Activated T-helper 2 cell treated with anti-CD3 and anti-CD28 coated beads, Interferon-gamma antibody, Interleukin-2, Interleukin-4, amounts not matched to agents 10 μg/mL and 5 μg/mL and 100 μg/mL, durations not matched to agents 14 hours and 24 hours and 36 hours (primary cell): ENCODE measurements around the gene ZNF511. TPM values are rescaled to one million over a fixed set of nuclear protein-coding genes. Genes with fewer than 3 reads are reported as not detected.
"Not testable (repeated sequence)": the region's sequence is repeated elsewhere in the genome, so short reads cannot be mapped to it uniquely, and the experiment has no call there.

ENCODE experiments used
- DNase-seq: peaks from one replicate; pipeline ENCODE4 v3.0.0; 2021; ENCODE audit warnings: low spot score
- H3K27ac Mint-ChIP-seq: one replicate; pipeline ENCODE4 v1.8.0; 2021; ENCODE audit warnings: mixed read lengths
- H3K27me3 Mint-ChIP-seq: one replicate; pipeline ENCODE4 v1.8.0; 2021; ENCODE audit warnings: low read depth, mixed read lengths
- H3K36me3 Mint-ChIP-seq: one replicate; pipeline ENCODE4 v1.8.0; 2021; ENCODE audit warnings: low read depth, mixed read lengths
- H3K4me1 Mint-ChIP-seq: one replicate; pipeline ENCODE4 v1.8.0; 2021; ENCODE audit warnings: low read depth, mixed read lengths
- H3K4me3 Mint-ChIP-seq: one replicate; pipeline ENCODE4 v1.8.0; 2021; ENCODE audit warnings: low read depth, mild to moderate bottlenecking, moderate library complexity, mixed read lengths
- H3K9me3 Mint-ChIP-seq: one replicate; pipeline ENCODE4 v1.8.0; 2021; ENCODE audit warnings: mixed read lengths
- intact Hi-C: fragments of 100-400 bp; cut with micrococcal nuclease; formaldehyde crosslinking; loops from one replicate; pipeline ENCODE4 v1.15.1; 2023
- total RNA-seq: library from RNA; stranded (reverse); gene quantifications from 2 replicates; pipeline ENCODE4 v1.2.3, GENCODE V29; 2022

Gene ZNF511
- total RNA-seq, 1 donor from 2014 or later = 89.7 TPM

GRCh38 chr10:133315847-133316246 is 7.1 kb downstream of the ZNF511 start:
- no peak for DNase-seq
- Mint-ChIP-seq H3K9me3 (no peaks in the 10 kb centered on the region), H3K4me3 (no peak overlapping the region), H3K27me3 (peaks cover 9% of the 10 kb centered on the region), H3K4me1 (peaks cover 6% of the 10 kb centered on the region), H3K27ac (no peak overlapping the region), H3K36me3 (peaks cover 18% of the 10 kb centered on the region)
- intact Hi-C loops = no loop called here

- peaks cover 9% of the 10 kb centered on the region for H3K27me3 Mint-ChIP-seq
- intact Hi-C loops = no loop called here
- peaks cover 6% of the 10 kb centered on the region for H3K4me1 Mint-ChIP-seq
- DNase-seq = no peak
- H3K9me3 Mint-ChIP-seq = no peaks in the 10 kb centered on the region
- peaks cover 15% of the 10 kb centered on the region for H3K36me3 Mint-ChIP-seq
- no peak overlapping the region for H3K4me3 Mint-ChIP-seq
- H3K27ac Mint-ChIP-seq = no peak overlapping the region
Measured at GRCh38 chr10:133316266-133316665, 7.6 kb downstream of the ZNF511 start.

- Mint-ChIP-seq H3K4me3 (no peak overlapping the region), H3K4me1 (peaks cover 6% of the 10 kb centered on the region), H3K27ac (no peak overlapping the region), H3K9me3 (no peaks in the 10 kb centered on the region), H3K36me3 (peaks cover 11% of the 10 kb centered on the region), H3K27me3 (peaks cover 9% of the 10 kb centered on the region)
- no peak for DNase-seq
- intact Hi-C loops = no loop called here
Measured at GRCh38 chr10:133316732-133317131, 8.0 kb downstream of the ZNF511 start.

GRCh38 chr10:133318494-133319127 is 9.9 kb downstream of the ZNF511 start:
- peak; percentile 64 for DNase-seq
- Mint-ChIP-seq H3K27me3 (peaks cover 9% of the 10 kb centered on the region), H3K4me1 (peaks cover 6% of the 10 kb centered on the region), H3K9me3 (no peaks in the 10 kb centered on the region), H3K27ac (no peak overlapping the region), H3K36me3 (no peaks in the 10 kb centered on the region), H3K4me3 (peak overlapping the region; percentile 56)
- intact Hi-C loops = loop anchor here (1.0 kb wide), 1 partner anchor 174 kb away; no protein-coding TSS in a partner anchor

- H3K27ac Mint-ChIP-seq, intact Hi-C loops, H3K36me3 Mint-ChIP-seq, H3K9me3 Mint-ChIP-seq, DNase-seq, H3K4me3 Mint-ChIP-seq, H3K4me1 Mint-ChIP-seq: not testable (repeated sequence)
- H3K27me3 Mint-ChIP-seq = peaks cover 11% of the 10 kb centered on the region
Measured at GRCh38 chr10:133320852-133321422, 12.2 kb downstream of the ZNF511 start.

GRCh38 chr10:133322064-133322709 is 13.5 kb downstream of the ZNF511 start:
- H3K27me3 Mint-ChIP-seq = peaks cover 22% of the 10 kb centered on the region

GRCh38 chr10:133324198-133324792 is 15.6 kb downstream of the ZNF511 start:
- no peaks in the 10 kb centered on the region for H3K36me3 Mint-ChIP-seq
- H3K27ac Mint-ChIP-seq = no peak overlapping the region
- no peak overlapping the region for H3K4me3 Mint-ChIP-seq
- peak; percentile 56 for DNase-seq
- intact Hi-C loops = no loop called here
- H3K27me3 Mint-ChIP-seq = peaks cover 31% of the 10 kb centered on the region
- peaks cover under 1% of the 10 kb centered on the region for H3K4me1 Mint-ChIP-seq
- no peaks in the 10 kb centered on the region for H3K9me3 Mint-ChIP-seq

More at GRCh38 chr10:133322064-133322709, 13.5 kb downstream of the ZNF511 start:
- H3K4me3 Mint-ChIP-seq, DNase-seq, H3K27ac Mint-ChIP-seq, H3K9me3 Mint-ChIP-seq, H3K4me1 Mint-ChIP-seq, intact Hi-C loops, H3K36me3 Mint-ChIP-seq: not testable (repeated sequence)

- Mint-ChIP-seq H3K27ac (no peak overlapping the region), H3K4me3 (no peak overlapping the region), H3K4me1 (no peaks in the 10 kb centered on the region), H3K36me3 (no peaks in the 10 kb centered on the region), H3K27me3 (peaks cover 32% of the 10 kb centered on the region), H3K9me3 (no peaks in the 10 kb centered on the region)
- intact Hi-C loops = loop anchor here (5.0 kb wide), 2 partner anchors 67 to 197 kb away; partner anchors contain the start of gene MTG1
- DNase-seq = no peak
Measured at GRCh38 chr10:133324857-133325260, 16.1 kb downstream of the ZNF511 start.

- peak overlapping the region; percentile 57 for H3K4me3 Mint-ChIP-seq
- intact Hi-C loops = loop anchor here (5.0 kb wide), 2 partner anchors 67 to 197 kb away; partner anchors contain the start of gene MTG1
Measured at GRCh38 chr10:133325440-133326222, 16.9 kb downstream of the ZNF511 start.

GRCh38 chr10:133326223-133326551 is 17.5 kb downstream of the ZNF511 start:
- no peaks in the 10 kb centered on the region for H3K36me3 Mint-ChIP-seq
- H3K9me3 Mint-ChIP-seq = no peaks in the 10 kb centered on the region
- H3K27me3 Mint-ChIP-seq = peaks cover 37% of the 10 kb centered on the region
- no peak overlapping the region for H3K4me3 Mint-ChIP-seq
- H3K27ac Mint-ChIP-seq = no peak overlapping the region
- no peaks in the 10 kb centered on the region for H3K4me1 Mint-ChIP-seq
- intact Hi-C loops = loop anchor here (5.0 kb wide), 2 partner anchors 66 to 196 kb away; partner anchors contain the start of gene MTG1
- DNase-seq = no peak

More at GRCh38 chr10:133325440-133326222, 16.9 kb downstream of the ZNF511 start:
- no peak overlapping the region for H3K27ac Mint-ChIP-seq
- DNase-seq = no peak
- no peaks in the 10 kb centered on the region for H3K9me3 Mint-ChIP-seq
- peaks cover 32% of the 10 kb centered on the region for H3K27me3 Mint-ChIP-seq
- no peaks in the 10 kb centered on the region for H3K36me3 Mint-ChIP-seq
- no peaks in the 10 kb centered on the region for H3K4me1 Mint-ChIP-seq

GRCh38 chr10:133326745-133327650 is 18.3 kb downstream of the ZNF511 start:
- Mint-ChIP-seq H3K27ac (no peak overlapping the region), H3K36me3 (no peaks in the 10 kb centered on the region), H3K9me3 (no peaks in the 10 kb centered on the region), H3K4me1 (no peaks in the 10 kb centered on the region), H3K4me3 (no peak overlapping the region), H3K27me3 (peaks cover 45% of the 10 kb centered on the region)
- intact Hi-C loops = loop anchor here (5.0 kb wide), 2 partner anchors 65 to 195 kb away; partner anchors contain the start of gene MTG1
- DNase-seq = no peak
